Right cardiac atrium (tissue), 5 donors: Measurements from ENCODE around the gene KMT5B. TPM values are rescaled to one million over a fixed set of nuclear protein-coding genes. Genes with fewer than 3 reads are reported as not detected.

Experiments
- ATAC-seq, 2 donors: fragments of 200-7000 bp; cut with Tn5 transposase; one replicate each; pipeline versions ENCODE4 v1.8.0 to v1.9.1; 2020; ENCODE audit warnings: moderate library complexity in 2 of 2, mild to moderate bottlenecking in 1 of 2
- DNase-seq, 3 donors: peaks; one replicate each; pipeline ENCODE4 v3.0.0-alpha.2; 2020
- H3K27ac ChIP-seq: one replicate; pipeline ENCODE4 v1.5.1; 2013; ENCODE audit warnings: mild to moderate bottlenecking, low read length, control low read depth, moderate library complexity
- H3K27me3 ChIP-seq: one replicate; pipeline ENCODE4 v1.6.1; 2013; ENCODE audit not compliant: control insufficient read depth, insufficient read depth
- H3K4me1 ChIP-seq: one replicate; pipeline ENCODE4 v1.6.1; 2013; ENCODE audit warnings: low read length; ENCODE audit not compliant: control insufficient read depth, insufficient read depth
- H3K4me3 ChIP-seq: one replicate; pipeline ENCODE4 v1.5.1; 2013; ENCODE audit warnings: low read length, control low read depth
- H3K9me3 ChIP-seq: one replicate; pipeline ENCODE4 v1.6.1; 2013; ENCODE audit warnings: low read length; ENCODE audit not compliant: control insufficient read depth
- WGBS: extraction: QIAGEN DNeasy Blood & Tissue Kit; methylation state at CpG from one replicate; pipeline ENCODE4 v1.1.7; 2013; 5-methylcytosine and 5-hydroxymethylcytosine counted together
- intact Hi-C, 4 donors: fragments of 100-400 bp; cut with DNase I; formaldehyde crosslinking; loops; one replicate each; pipeline versions ENCODE4 v1.11.0 to v1.14.0; 2022 to 2023
- polyA plus RNA-seq: library from polyadenylated mRNA; stranded (reverse); fragments of 200-250 nt; gene quantifications from one replicate; pipeline ENCODE4 v1.2.3, GENCODE V29; 2013
- total RNA-seq, 4 donors: library from RNA; stranded (reverse); fragmentation: NEBNext Ultra II Directional; extraction: Animal tissue kit (Norgen Biotek cat#: 25700); gene quantifications; one replicate each; pipeline ENCODE4 v1.2.1, GENCODE V29; 2021
- donor health status: healthy with polysubstance abuse.
- donor health status: DM: no; HTN: yes; CAD: no.
- donor health status: DM: no; HTN: no; CAD: no.
- donor health status: DM: no; HTN: yes; CAD: no; lungs with severe emphysema.
- donor health status: DM: yes; HTN: yes; CAD: no.

Gene KMT5B
- total and polyA plus RNA-seq, 5 donors, result 14.2 to 31.4 (median 30.3) TPM

DNA sequence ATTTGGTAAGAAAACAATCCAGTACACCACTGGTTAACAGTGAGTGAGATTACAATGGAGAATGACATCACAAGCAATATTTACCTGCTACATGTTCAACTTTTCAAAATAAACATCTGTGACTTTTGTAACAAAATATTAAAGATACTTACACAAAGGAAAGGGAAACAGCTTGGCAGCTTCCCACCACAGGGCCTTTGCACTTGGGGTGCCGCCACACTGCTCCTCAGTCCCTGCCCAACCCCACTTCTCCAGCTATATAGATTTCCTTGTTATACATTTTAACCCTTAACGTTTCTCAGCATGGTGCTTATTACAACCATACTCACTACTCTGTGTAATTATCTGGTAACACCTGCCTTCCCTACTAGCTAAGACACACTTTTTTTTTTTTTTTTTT, 10.9 kb downstream of the KMT5B start:
- 70% methylated on average over 2 of the region's 2 CpGs for WGBS
- intact Hi-C loops, result loop anchor here in 1 of 4 donors (10.0 kb wide), 1 partner anchor 177 kb away; no protein-coding TSS in a partner anchor
- Histone ChIP-seq H3K9me3 (no peaks in the 10 kb centered on the region), H3K4me1 (peaks cover 18% of the 10 kb centered on the region), H3K4me3 (no peak overlapping the region), H3K27me3 (no peaks in the 10 kb centered on the region), H3K27ac (no peak overlapping the region)
- DNase-seq (no peak), ATAC-seq (no peak)

DNA sequence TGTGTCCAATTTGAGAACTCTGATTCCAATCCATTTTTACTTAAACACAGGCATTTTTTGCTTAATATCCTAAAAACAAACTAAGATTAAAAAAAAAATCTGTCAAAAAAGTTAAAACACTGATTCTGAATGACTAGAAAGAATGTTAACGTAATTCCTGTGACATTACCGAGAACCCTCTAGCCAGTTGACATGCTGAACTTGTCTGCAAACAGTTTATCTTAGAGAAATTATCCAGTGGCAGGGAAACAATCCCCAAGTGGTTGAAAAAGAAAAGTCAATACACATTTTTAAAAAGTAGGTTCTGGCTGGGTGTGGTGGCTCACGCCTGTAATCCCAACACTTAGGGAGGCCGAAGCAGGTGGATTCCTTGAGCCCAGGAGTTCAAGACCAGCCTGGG, 11.6 kb downstream of the KMT5B start:
- ATAC-seq (no peak), DNase-seq (no peak)
- Histone ChIP-seq H3K27ac (no peak overlapping the region), H3K4me3 (no peak overlapping the region), H3K4me1 (peaks cover 18% of the 10 kb centered on the region), H3K9me3 (no peaks in the 10 kb centered on the region), H3K27me3 (no peaks in the 10 kb centered on the region)
- intact Hi-C loops, result loop anchor here in 1 of 4 donors (10.0 kb wide), 1 partner anchor 177 kb away; no protein-coding TSS in a partner anchor
- WGBS, result 74% methylated on average over 4 of the region's 4 CpGs

DNA sequence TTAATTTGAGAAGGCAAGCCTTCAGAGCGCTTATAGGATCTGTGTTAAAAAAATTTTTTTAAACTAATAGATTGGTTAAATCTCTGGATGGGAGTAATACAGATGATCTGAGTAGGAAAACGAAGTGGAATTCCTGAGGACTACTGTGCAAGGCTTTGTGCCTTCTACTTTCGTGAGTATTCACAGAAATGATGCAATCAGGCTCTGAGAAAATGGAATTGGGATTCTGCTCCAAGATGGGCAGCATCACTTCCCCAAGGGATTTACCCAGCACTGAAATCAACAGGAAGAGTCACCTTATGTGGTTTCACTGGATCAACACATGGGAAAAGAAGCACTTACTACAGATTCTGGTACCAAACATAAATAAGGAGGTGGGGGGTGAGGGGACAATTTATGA, 12.5 kb downstream of the KMT5B start:
- no peaks in the 10 kb centered on the region for H3K9me3 ChIP-seq
- no peak overlapping the region for H3K27ac ChIP-seq
- H3K27me3 ChIP-seq, result no peaks in the 10 kb centered on the region
- peaks cover 15% of the 10 kb centered on the region for H3K4me1 ChIP-seq
- WGBS, result 44% methylated on average over 3 of the region's 3 CpGs
- intact Hi-C loops, result loop anchor here in 1 of 4 donors (10.0 kb wide), 1 partner anchor 176 kb away; no protein-coding TSS in a partner anchor
- ATAC-seq (peak in 1 of 2 donors; percentile 40), DNase-seq (no peak)
- H3K4me3 ChIP-seq, result no peak overlapping the region

DNA sequence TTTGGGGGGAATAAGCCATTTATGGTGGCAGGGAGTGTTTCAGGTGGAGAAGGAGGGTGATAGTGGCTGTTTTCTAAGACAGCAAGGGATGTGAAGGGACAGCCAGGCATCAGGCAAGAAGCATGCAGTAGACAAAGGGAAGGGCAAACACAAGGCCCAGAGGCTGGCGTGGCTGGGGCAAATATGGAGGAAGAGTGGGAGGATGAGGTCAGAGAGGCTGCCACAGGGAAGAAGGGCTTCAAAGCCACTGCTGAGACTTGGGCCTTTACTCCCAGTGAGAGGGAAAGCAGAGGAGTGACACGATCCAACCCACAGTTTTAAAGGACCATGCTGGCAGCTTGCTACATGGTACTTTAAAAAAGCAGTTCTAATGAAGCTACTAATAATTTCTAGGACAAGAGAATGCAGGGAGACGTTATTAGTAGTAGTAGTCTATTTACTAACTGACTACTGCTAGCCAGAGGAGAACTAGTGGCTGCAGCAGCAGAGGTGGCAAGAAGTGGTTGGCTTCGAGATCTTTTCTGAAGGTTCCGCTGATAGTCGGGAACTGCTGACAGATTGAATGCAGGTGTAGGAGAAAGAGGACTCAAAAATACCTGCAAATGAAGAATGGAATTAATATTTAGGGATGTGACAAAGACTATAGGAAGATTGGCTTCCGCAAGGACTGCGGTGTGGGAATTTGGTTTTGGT, 13.7 kb downstream of the KMT5B start:
- Histone ChIP-seq H3K4me1 (peaks cover 13% of the 10 kb centered on the region), H3K9me3 (no peaks in the 10 kb centered on the region), H3K27me3 (no peaks in the 10 kb centered on the region), H3K4me3 (no peak overlapping the region), H3K27ac (no peak overlapping the region)
- 69% methylated on average over 8 of the region's 8 CpGs for WGBS
- intact Hi-C loops, result no loop called here
- DNase-seq (no peak), ATAC-seq (no peak)

DNA sequence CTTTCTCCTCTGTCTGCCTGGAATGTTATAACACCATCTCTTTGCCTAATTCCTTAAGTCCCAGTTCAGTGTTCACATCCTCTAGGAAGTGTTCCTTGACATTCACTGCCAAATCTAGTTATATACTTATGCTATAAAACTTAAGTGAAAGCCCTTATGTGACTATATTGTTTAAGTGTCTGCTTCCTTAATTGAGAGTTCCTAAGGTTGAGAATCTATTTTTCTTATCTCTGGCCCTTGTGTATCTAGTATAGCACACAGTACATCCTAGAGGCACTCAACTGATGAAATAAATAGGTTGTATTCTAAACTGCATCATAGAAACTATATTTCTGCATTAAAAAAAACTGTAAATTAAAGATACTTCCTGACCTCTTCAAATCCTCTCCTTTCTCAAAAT, 16.9 kb downstream of the KMT5B start:
- H3K4me3 ChIP-seq, result no peak overlapping the region
- no peaks in the 10 kb centered on the region for H3K27me3 ChIP-seq
- ATAC-seq, result no peak
- DNase-seq, result no peak
- intact Hi-C loops, result no loop called here
- H3K9me3 ChIP-seq, result no peaks in the 10 kb centered on the region
- H3K4me1 ChIP-seq, result peaks cover 12% of the 10 kb centered on the region
- no peak overlapping the region for H3K27ac ChIP-seq

DNA sequence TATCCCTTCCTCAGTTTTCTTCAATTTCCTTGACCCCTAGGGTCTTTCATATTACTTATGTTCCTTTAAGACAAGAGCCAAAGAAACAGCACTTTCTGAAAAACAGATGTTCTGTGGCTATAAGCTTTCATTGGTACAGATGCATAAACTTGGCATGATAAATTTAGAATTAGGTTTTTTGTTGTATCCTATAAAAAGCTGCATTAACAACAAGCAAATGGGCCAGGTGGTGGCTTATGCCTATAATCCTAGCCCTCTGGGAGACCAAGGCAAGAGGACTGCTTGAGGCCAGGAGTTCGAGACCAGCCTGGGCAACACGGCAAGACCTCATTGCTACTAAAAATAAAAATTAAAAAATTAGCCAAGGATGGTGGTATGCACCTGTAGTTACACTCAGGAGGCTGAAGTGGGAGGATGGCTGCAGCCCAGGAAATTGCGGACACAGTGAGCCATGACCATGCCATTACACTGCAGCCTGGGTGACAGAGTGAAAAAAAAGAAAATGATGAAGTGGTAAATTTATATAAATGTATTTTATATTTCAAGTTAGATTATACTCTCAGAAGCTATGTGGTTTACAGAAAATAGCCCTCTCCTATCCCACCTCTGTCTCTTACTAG, 18.3 kb downstream of the KMT5B start:
- H3K27ac ChIP-seq, result no peak overlapping the region
- 94% methylated on average over 3 of the region's 3 CpGs for WGBS
- H3K4me3 ChIP-seq, result no peak overlapping the region
- intact Hi-C loops, result no loop called here
- no peak for ATAC-seq
- no peaks in the 10 kb centered on the region for H3K27me3 ChIP-seq
- H3K4me1 ChIP-seq, result peaks cover 9% of the 10 kb centered on the region
- no peak for DNase-seq
- H3K9me3 ChIP-seq, result no peaks in the 10 kb centered on the region

DNA sequence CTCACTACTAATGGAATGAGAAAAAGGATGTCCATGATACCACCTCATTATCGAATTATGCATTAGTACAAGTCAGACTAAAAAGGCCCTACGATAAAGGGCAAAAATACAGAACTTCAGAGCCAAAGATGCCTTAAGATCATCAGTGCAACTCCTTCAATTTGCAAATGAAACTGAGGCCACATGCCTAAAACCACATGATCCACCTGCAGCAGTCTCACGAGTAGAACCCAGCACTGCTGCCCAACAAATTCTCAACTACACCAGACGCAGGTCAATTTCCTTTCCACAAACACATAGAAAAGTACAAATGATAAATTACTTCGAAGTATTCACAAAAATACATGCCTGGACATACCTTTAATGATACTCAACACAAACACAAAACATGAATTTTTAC, 20.1 kb downstream of the KMT5B start:
- intact Hi-C loops, result no loop called here
- WGBS, result 82% methylated on average over 5 of the region's 5 CpGs

DNA sequence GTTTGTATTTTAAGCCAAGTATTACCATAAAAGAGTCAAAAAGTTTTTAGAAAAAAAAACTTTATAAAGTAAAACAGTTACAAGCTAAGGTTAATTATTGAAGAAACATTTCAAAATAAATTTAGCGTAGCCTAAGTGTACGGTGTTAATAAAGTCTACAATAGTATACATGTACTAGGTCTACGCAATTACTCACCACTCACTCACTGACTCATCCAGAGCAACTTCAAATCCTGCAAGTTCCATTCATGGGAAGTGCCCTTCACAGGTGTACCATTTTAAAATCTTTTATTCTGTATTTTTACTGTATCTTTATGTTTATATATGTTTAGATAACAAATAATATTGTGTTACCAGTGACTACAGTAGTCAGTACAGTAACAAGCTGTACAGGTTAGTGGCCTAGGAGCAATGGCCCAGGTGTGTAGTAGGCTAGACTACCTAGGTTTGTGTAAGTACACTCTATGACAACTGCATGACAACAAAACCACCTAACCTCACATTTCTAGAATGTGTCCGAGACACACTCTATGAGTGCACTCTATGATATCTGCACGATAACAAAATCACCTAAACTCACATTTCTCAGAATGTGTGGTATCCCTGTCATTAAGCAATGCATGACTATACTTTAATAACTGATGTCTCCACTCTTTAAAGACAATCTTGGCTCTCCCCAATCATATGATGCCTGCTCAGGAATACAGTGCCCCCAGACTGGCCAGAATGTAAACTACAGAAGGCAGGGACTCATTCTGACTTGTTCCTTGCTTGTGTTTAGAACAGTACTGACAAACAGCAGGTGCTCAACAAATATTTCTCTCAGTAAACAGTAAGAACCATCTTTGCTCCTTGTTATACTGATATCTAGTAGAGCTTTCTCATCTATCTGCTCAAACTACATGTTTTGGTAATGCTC, 21.2 kb downstream of the KMT5B start:
- H3K4me3 ChIP-seq, result no peak overlapping the region
- 89% methylated on average over 5 of the region's 5 CpGs for WGBS
- no peaks in the 10 kb centered on the region for H3K9me3 ChIP-seq
- H3K27me3 ChIP-seq, result no peaks in the 10 kb centered on the region
- no peak overlapping the region for H3K27ac ChIP-seq
- H3K4me1 ChIP-seq, result peaks cover 5% of the 10 kb centered on the region
- ATAC-seq (peak in 1 of 2 donors; percentile 30), DNase-seq (no peak)
- intact Hi-C loops, result no loop called here

More for the DNA sequence above, 20.1 kb downstream of the KMT5B start:
- Histone ChIP-seq H3K9me3 (no peaks in the 10 kb centered on the region), H3K4me1 (peaks cover 5% of the 10 kb centered on the region), H3K27me3 (no peaks in the 10 kb centered on the region), H3K27ac (no peak overlapping the region), H3K4me3 (no peak overlapping the region)
- ATAC-seq, result no peak
- DNase-seq, result no peak

DNA sequence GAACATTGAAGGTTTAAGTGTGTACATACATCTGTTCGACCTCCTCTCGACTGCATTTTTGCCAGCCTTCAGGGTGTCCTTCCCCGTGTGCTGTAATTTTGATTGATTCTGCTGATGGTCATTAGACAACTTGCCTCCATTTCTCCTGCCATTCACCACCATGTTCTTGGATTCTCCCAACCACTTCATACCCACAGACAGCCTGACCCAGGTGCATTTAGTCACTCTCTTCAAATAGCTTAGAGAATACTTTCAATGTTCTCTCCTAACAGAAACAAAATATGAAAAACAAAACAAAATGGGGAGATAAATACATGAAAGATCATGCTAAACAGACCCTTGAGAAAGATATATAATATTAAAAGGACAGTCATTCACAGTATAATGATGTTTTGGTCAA, 23.2 kb downstream of the KMT5B start:
- Histone ChIP-seq H3K27me3 (no peaks in the 10 kb centered on the region), H3K4me3 (no peak overlapping the region), H3K27ac (no peak overlapping the region), H3K4me1 (peaks cover 5% of the 10 kb centered on the region), H3K9me3 (no peaks in the 10 kb centered on the region)
- DNase-seq, result no peak
- intact Hi-C loops, result no loop called here
- no peak for ATAC-seq
- WGBS, result 84% methylated on average over 3 of the region's 3 CpGs

DNA sequence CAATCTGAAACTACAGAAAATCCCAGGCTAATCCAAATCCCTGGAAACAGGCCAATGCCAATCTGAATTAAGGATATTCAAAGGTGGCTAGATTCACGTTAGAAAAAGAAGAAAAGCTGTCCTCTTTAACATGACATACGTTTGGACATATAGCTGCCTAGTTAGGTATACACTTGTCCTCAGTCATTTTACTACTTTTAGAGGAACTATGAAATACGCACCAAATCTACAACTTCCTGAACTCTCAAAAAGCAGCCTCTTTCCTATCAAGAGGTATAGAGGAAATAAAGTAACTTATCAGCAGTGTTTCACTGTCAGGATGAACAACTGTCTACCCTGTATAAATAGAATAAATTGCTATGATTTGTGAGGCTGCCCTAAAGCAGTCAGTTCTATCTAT, 24.0 kb downstream of the KMT5B start:
- peaks cover 3% of the 10 kb centered on the region for H3K4me1 ChIP-seq
- H3K27me3 ChIP-seq, result no peaks in the 10 kb centered on the region
- intact Hi-C loops, result no loop called here
- no peak overlapping the region for H3K27ac ChIP-seq
- no peak overlapping the region for H3K4me3 ChIP-seq
- DNase-seq (no peak), ATAC-seq (no peak)
- 75% methylated on average over 3 of the region's 3 CpGs for WGBS
- no peaks in the 10 kb centered on the region for H3K9me3 ChIP-seq

DNA sequence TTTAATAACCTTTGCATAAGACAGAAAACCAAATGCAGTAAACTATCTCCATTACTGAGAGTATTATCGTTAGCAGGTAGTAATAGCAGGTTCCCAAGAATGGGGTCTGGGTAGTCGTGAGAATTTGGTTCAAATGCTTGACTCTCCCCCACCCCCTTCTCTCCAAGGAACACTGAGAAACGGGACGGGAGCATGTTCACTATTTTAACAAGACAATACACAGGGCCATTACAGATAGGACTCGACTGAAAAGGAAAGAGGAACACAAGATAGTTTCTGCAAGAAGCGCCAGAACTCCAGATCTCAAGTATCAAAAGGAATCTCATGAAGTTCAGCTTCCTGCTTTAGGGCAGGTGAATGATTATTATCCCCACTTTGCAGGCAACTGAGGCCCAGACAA, 27.0 kb downstream of the KMT5B start:
- WGBS, result 62% methylated on average over 6 of the region's 6 CpGs
- H3K4me3 ChIP-seq, result no peak overlapping the region
- intact Hi-C loops, result no loop called here

More for the DNA sequence above, 27.0 kb downstream of the KMT5B start:
- ATAC-seq (no peak), DNase-seq (no peak)
- Histone ChIP-seq H3K27ac (no peak overlapping the region), H3K27me3 (no peaks in the 10 kb centered on the region), H3K4me1 (peaks cover 2% of the 10 kb centered on the region), H3K9me3 (no peaks in the 10 kb centered on the region)
